ENCODE results near the gene PLA2G4F.

DNA sequence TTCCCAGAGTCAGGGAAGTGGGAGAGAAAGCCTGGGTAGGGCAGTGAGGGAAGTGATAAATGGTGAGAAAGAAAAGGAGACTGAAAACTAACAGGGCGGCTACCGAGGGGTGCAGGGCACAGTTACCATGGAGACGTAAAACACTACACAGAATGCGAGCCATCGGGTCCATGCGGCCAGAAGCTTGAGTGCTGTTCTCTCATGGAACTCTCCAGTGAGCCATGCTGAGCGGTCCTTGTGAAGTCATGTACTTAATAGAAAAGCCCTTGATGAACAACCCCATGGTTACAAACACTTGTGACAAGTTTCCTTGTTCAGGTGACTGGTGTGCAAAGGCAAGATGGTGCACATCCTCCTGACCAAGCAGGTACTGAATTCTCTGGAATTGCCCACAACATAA is 3.7 kb upstream of the PLA2G4F start:
- no peak for TF ChIP-seq CTCF (IDR thresholded peaks at IDR 0.05)
- TF ChIP-seq POLR2A (IDR thresholded peaks at IDR 0.05), result no peak
- TF ChIP-seq EP300 (IDR thresholded peaks at IDR 0.05), result no peak

All from tibial nerve (tissue), 4 donors.